Left renal cortex interstitium (tissue), 4 donors: ENCODE results near the gene EXD3. TPM values are rescaled to one million over a fixed set of nuclear protein-coding genes. Genes with fewer than 3 reads are reported as not detected.

Source experiments
- DNase-seq, 4 donors: peaks; one replicate each; pipeline ENCODE4 v3.0.0-alpha.2; 2013; ENCODE audit warnings: low read depth in 4 of 4, low spot score in 2 of 4, missing footprints in 1 of 4
- polyA plus RNA-seq, 4 donors: library from polyadenylated mRNA; unstranded; fragments of 120-200 nt; gene quantifications; one replicate each; pipeline ENCODE4 v1.2.1, GENCODE V29; 2013; ENCODE audit not compliant: insufficient read length in 4 of 4

Gene EXD3
- polyA plus RNA-seq, 4 donors, result 8.1 to 26.1 (median 19.7) TPM

DNA sequence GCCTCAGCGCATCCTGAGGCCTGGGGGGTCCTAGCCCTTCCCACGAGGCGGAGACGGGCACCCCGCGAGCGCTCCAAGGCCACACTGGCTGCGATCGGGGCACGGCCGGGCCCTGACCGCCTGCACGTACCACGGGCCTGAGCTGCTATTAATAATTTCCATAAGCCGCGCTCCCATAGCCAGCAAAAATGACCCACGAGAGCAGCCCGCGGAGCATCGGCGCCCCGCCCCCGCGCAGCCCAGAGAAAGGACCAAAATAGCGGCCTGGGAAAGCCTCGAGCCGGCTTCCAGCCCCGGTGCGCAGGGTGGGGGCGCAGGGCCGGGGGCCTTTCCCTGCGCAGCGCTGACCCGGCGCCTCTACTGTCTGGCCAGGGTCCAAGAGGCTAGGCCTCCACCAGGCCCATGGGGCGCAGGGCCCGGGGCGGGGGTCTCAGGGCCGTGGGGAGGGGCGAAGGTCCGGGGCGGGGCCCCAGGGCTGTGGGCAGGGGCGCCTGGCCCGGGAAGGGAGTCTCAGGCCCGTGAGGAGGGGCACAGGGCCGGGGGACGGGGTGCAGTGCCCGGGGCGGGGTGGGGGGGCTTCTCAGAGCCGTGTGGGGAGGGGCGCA is 54.4 kb downstream of the EXD3 start:
- no peak for DNase-seq

DNA sequence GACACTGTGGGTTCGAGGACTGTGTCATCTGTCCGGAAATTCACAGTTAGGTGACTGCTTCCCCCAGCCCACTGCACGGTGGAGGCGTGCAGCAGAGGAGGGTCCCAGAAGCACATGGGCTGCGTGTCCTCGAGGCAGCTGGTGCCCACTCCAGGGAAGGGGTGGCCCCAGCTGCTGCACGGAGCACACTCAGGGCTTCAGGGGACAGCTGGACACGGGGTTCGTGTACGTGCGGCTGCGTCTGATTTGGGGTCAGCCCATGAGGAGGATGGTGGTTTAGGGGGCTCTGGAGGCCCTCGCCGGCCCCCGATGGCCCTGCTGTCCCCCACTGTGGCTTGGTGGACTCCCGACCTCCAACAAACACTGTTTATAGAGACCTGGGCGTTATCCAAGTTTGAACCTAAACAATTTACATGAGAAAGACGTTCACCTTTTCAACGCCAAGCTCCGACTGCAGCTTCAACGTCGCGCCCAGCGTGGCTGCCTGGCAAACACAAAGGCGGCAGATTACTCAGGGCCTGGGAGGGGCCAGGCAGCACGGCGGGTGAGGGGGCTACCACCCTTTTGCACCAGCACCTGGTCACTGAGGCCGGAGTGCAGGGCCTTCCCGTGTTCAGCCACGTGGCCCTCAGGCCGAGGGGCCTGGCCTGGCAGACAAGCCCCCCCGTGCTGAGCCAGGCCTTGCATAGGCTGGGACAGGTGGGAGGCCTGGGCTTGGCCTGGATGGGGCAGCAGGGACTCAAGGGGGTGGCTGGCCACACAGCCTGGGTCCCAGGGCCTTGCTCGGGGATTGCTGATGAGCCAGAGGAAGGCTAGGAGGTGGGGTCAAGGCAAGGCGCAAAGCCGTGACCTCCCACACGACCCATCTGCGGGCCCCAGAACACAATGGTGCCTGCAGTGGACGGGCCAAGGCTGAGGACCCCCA is 55.2 kb downstream of the EXD3 start:
- DNase-seq, result no peak

DNA sequence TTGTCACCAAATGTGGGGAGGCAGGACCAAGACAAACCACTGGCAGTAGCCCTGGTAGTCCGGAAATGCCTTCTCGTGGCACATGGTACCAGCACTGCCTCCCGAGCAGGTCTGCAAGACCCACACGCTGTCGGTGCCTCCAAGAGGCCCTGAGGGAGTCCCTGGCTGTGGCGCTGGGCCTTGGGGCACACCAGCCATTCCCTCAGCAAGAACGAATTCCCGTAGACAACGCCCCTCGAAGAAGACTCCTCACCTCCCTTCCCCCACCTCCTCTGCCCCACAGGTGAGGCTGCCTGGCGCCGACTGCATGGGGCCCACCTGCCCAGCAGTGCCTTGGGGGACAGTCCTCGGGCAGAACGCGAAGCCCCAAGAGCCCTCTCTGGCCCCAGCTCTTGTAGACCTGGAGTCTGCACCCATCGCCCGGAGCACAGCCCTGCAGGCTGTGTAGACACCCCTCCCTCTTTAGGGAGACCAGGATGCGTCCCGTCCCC is 56.0 kb downstream of the EXD3 start:
- no peak for DNase-seq

DNA sequence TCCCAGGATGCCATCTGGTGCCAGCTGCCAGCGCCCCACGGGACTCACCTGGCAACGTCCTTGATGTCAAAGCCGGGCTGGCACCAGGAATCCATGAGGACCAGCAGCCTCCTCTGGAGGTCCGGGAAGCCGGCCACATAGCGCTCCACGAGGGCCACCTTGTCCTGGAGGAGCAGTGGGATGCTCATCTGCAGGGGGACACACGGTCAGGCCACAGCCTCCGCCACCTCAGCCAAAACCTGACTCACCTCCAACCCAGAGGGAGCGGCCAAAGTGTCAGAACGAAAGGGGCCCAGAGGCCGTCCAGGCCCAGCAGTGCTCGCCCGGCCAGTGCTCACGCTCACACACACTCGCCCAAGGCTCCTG is 56.5 kb downstream of the EXD3 start:
- no peak for DNase-seq

GRCh38 chr9:137365552-137366444 is 57.2 kb downstream of the EXD3 start:
- DNase-seq, result no peak

- DNase-seq, result no peak
These were observed 57.9 kb downstream of the EXD3 start for GRCh38 chr9:137365056-137365455.

GRCh38 chr9:137359850-137360249 is 63.1 kb downstream of the EXD3 start:
- DNase-seq, result no peak

DNA sequence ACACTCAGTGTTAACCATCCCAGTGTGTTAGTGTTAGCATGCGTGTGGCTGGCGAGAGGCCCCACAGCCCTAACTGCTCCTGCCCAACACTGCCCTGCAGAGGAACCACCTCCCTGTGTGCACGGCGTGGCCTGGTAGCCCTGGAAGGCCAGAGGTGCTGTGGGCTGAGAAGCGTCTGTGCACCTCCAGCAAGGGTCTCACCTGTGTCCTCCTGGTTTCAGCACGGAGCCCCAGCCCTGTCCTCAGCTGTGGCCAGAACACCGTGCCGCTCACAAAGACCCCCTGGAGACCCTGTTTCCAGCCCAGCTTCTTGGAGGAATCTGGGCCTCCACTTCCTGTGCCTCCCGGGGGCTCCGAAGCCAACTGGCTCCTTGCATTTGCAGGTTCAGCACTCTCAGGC is 64.8 kb downstream of the EXD3 start:
- no peak for DNase-seq

DNA sequence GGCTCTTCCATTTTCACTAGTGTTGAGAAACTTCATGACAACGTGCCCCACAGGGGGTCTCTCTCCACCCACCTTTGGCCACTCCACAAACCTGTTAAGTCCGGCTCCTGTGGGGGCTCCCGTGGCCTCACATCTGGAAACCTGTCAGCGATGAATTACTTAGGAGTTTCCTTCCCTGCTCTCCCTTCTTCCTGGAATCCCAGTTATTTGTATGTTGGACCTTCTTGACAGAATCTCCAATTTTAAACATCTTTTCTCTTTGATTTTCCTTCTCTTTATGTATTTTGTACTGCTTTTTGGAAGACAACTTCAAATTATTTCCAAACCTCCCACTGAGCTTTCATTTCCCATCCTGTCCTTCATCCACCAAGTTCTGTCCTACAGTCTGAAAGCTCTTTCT is 65.8 kb downstream of the EXD3 start:
- no peak for DNase-seq

GRCh38 chr9:137355761-137356365 is 67.1 kb downstream of the EXD3 start:
- DNase-seq, result no peak

GRCh38 chr9:137354845-137355760 is 67.9 kb downstream of the EXD3 start:
- DNase-seq, result no peak

- DNase-seq, result no peak
These were observed 68.7 kb downstream of the EXD3 start for GRCh38 chr9:137354153-137354844.

DNA sequence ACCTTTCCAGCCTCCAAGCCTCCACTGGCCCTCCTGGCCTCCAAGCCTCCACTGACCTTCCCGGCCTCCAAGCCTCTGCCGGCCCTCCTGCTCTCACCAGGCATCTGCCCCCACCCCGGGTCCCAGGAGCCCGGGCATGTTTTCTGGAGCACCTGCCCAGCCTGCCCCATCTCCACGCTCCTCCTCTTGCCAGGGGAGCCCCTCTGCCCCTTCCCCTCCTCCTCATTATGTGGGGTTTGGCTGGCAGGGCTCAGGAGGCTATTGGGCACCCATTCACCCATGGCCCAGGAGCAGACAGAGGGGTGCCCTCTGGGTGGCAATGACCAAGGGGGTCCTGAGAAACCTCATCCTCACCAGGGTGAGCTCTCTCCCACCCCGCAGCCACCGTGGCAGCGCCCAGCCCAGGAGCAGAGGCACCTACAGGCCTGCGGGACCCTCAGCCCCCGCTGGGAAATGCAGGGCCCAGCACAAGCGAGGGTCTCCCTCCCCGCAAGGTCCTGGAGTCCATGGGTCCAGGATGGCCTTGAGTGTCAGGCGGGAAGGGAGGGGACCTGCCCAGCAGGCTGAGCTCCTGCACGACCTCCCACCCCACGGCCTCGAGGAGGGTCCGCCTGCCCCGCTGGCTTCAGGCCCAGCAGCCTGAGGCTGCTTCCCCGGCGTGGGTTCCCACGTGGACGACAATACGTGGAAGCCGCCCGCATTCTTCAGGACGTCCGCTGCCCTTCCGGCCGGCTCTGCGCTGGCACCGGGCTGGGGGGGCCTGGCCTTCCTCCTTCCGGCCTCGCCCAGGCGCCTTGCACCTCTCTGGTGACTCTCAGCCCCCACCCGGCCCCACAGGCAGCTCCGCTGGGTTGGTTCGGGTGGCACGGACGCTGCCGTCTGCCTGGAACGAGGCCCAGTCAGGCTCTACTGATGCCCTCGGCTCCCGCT is 69.5 kb downstream of the EXD3 start:
- DNase-seq, result no peak

- no peak for DNase-seq
These were observed 70.3 kb downstream of the EXD3 start for GRCh38 chr9:137352511-137353222.

DNA sequence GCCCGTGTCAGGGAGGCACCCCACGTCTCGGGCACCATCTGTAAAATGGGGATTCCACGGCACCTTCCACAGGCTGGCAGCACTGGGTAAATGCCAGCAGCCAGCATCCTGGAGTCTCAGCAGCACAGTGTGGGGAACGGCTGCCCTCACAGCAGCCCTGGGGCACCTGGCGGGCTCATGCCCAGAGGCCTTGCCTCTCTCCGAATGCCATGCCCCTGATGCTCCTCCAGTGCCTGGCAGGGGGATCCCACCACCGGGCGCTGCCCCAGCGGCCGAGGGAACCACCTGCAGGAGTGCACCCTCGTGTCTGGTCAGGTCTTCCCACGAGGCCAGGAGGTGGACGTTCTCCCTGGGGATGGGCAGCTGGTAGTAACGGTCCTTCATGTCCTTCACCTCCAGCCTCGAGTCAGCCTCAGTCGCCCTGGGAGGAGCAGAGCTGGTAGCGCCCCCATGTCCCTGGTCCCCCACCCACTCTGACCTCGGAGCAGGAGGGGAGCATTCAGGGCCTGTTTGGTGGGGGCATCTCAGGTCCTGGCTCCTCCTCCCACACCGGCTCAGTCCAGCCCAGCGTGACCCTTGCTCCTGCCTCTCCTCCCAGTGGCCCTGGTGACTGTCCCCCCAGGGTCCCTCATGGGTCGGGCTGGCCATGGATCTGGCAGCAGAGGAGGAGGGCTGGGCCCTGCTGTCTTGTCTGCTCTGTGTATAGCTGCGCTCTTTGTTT is 71.0 kb downstream of the EXD3 start:
- no peak for DNase-seq

- DNase-seq, result no peak
These were observed 72.0 kb downstream of the EXD3 start for GRCh38 chr9:137350696-137351584.
